Stimulated activated naive CD4-positive, alpha-beta T cell treated with Interleukin-2 at 50 U/mL for 16 hours (primary cell): Measurements from ENCODE around the gene ERBIN.
"Not testable (repeated sequence)": the region's sequence is repeated elsewhere in the genome, so short reads cannot be mapped to it uniquely, and the experiment has no call there.

Experiments used
- DNase-seq: peaks from one replicate; lab custom pipeline; 2025; lab: John Stamatoyannopoulos, UW

ERBIN gene

GRCh38 chr5:65961633-65962032 lies 35.3 kb downstream of the ERBIN start:
- no peak for DNase-seq

- no peak for DNase-seq
Observed at GRCh38 chr5:65967288-65968066, 41.1 kb downstream of the ERBIN start.

- no peak for DNase-seq
Observed at GRCh38 chr5:65969539-65970393, 43.4 kb downstream of the ERBIN start.

GRCh38 chr5:65970481-65971367 lies 44.3 kb downstream of the ERBIN start:
- no peak for DNase-seq

- no peak for DNase-seq
Observed at GRCh38 chr5:65971643-65972042, 45.3 kb downstream of the ERBIN start.

- not testable (repeated sequence) for DNase-seq
Observed at GRCh38 chr5:65972896-65973295, 46.5 kb downstream of the ERBIN start.

- no peak for DNase-seq
Observed at GRCh38 chr5:65978251-65978650, 51.9 kb downstream of the ERBIN start.

- DNase-seq: no peak
Observed at GRCh38 chr5:65981548-65981947, 55.2 kb downstream of the ERBIN start.

GRCh38 chr5:65981969-65982619 lies 55.7 kb downstream of the ERBIN start:
- no peak for DNase-seq

- DNase-seq: no peak
Observed at GRCh38 chr5:65982635-65983034, 56.3 kb downstream of the ERBIN start.

GRCh38 chr5:65984098-65984885 lies 57.9 kb downstream of the ERBIN start:
- no peak for DNase-seq

- DNase-seq: no peak
Observed at GRCh38 chr5:65986050-65986451, 59.7 kb downstream of the ERBIN start.

GRCh38 chr5:65986796-65987195 lies 60.4 kb downstream of the ERBIN start:
- DNase-seq: no peak

- DNase-seq: no peak
Observed at GRCh38 chr5:65987982-65988381, 61.6 kb downstream of the ERBIN start.

- DNase-seq: no peak
Observed at GRCh38 chr5:65989158-65989557, 62.8 kb downstream of the ERBIN start.

- DNase-seq: no peak
Observed at GRCh38 chr5:65992630-65993029, 66.3 kb downstream of the ERBIN start.

- DNase-seq: no peak
Observed at GRCh38 chr5:65994117-65994786, 67.9 kb downstream of the ERBIN start.

- DNase-seq: no peak
Observed at GRCh38 chr5:65999061-65999723, 72.8 kb downstream of the ERBIN start.

GRCh38 chr5:66001952-66002351 lies 75.6 kb downstream of the ERBIN start:
- no peak for DNase-seq

GRCh38 chr5:66002415-66002814 lies 76.0 kb downstream of the ERBIN start:
- DNase-seq: no peak
